Measurements from ENCODE around the gene CHST10.
A peak's percentile ranks its signal among the peaks of the same experiment; 100 is the strongest.
"Not testable (repeated sequence)": the region's sequence is repeated elsewhere in the genome, so short reads cannot be mapped to it uniquely, and the experiment has no call there.

Gene CHST10, protein sequence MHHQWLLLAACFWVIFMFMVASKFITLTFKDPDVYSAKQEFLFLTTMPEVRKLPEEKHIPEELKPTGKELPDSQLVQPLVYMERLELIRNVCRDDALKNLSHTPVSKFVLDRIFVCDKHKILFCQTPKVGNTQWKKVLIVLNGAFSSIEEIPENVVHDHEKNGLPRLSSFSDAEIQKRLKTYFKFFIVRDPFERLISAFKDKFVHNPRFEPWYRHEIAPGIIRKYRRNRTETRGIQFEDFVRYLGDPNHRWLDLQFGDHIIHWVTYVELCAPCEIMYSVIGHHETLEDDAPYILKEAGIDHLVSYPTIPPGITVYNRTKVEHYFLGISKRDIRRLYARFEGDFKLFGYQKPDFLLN

DNA sequence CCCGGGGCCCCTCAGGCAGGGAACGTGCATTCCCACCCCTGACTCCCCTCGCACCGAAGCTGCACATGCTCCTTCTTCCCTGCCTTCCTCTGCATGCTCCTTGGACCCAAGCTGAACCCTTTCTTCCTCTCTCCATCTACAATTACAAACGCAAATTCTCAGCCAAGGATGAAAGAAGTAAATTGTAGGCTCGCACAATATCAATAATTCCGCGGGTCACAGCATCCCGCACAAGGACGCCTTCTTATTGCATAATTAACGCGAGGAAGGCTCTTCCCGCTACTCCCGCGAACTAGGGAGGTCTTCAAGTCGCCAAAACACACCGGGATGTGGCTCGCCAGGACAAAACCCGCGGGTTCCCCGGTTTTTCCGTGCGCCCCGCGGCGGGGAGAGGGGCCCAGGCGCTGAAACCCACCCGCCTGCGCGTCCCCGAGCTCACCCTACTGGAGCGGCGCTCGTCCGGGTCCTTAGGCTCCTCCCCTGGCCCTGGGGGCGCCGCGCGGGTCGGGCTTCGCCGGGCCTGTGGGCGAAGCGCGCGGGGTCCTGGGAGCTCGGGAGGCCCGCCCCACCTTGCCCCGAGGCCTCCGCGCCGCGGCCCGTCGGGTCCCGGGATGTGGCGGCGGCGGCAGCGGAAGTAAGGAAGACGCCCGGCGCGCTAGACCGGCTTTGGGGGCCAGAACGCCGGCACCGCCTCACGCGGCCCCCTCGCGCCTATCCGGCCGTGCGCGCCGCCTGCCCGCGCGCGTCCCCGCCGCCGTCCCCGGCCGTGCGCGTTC lies at the start of gene CHST10:
Gene CHST10 (minus strand): TSS at position 734 of the 776 bp plus-strand sequence. CDS start 10,993 bp downstream, outside the sequence.
- peak; percentile 44 for DNase-seq

DNA sequence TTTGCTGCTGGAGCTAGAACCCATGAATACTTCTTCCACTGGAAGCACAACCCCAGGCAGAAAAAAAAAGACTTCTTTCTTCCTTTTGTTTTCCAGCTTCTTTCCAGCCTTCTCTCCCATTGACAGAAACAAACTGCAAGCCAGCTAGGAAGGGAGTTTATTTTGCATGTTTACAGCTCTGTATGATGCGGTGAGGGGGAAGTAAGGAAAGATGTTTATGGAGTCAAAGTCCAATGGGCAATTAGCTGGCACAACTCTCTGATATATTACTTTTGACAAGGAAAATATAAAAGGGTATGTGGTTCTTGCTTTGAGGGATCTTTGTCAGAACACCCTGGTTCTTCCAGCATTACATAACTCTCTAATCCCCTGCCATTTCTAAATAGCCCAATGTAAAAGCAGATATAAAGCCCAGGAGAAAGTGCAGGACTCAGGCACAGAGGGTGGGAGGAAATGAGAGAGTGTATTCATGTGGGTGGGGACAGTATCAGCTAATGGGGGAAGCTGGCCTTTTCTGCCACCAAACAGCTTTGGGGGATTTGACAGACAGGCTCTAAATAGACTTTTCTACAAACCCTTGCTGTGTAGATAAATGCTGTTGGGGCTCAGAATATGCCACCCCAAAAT lies 43.5 kb upstream of the CHST10 start:
- DNase-seq = no peak

DNA sequence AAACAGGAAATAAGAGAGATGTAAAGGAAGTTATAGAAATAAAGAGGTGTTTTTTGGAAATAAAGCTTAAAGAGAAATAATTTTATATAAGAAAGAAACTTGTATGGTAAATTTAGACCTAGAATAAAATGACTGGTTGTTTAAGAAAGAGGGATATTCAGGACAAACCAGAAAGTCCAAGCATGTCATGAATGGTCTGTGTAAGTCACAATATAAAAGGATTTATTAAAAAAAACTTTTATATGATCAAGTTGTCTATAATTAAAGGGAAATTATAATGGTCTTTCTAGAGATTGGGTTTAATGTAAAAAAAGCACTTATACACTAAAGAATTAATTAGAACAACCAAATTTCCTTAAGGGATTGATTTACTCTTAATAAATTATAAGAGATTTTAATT lies 38.9 kb upstream of the CHST10 start:
- not testable (repeated sequence) for DNase-seq

DNA sequence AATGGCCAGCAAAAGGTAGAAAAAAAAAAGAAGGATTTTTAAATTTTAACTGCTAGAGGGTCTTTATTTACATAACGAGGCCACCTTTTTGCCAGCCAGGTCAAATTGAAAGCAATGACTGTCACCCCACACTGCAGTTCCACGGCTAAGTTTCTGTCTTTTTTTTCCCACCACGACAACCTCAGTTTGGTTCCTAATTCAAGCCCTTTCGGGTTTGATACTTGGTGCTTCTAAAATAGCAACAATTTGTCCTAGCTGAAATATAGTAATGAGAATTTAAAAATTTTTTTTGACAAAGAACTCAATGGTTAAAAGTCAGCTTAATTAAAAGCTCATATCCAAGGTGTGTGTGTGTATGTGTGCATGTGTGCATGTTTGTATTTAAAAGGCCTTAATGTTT lies 36.4 kb upstream of the CHST10 start:
- DNase-seq = no peak

DNA sequence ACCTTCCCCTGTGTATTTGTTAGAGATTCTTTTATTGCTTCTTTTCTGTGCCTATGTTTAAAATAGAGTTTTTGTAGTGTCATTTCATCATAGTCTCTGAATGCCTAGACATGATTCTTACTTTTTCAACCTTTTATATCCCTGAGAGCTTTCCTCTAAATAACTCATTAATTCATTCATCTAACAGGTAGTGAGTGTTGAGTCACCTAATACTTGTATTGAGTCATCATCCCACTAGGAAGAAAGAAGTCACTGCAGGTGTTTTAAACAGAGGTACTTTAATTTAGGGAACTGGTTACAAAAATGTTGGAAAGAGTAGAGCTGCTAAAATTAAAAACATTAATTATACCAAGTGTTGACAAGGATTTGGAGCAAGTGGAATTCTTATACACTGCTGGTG lies 34.3 kb upstream of the CHST10 start:
- no peak for DNase-seq

DNA sequence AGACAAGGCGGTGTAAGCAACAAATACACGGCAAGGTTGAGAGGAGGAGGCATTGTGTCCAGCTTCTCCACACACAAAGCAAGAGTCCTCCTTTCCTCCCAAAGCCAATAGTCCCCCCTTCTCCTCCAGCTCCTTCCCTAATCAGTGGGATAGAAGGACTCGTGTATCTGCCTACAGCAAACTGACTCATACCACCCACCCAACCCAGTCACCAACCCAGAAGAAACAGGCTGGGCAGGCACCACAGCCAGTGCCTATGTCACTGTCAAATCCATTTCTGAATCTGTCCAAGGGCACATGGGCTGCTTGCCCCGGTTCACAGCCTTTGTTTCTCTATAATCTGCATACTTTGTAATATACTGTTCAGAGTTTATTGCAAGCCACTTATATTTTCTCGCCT lies 33.6 kb upstream of the CHST10 start:
- DNase-seq = no peak

DNA sequence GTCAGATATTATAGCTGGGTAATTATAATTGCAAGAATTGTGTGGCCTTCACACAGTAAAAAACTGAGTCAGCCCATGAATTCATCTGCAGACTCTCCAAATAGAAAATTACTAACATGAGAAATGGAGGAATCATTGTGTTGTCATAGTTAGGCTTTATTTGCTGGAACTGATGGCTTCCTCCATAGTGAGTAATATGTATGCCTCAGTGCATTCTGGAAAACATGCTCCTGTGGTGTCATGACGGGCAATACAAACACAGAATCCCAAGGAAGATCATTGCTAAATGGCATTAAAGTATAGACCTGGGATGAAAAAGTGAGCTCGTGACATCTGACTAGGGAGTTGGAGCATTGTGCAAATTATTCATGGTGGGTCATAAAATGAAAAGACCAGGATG lies 29.2 kb upstream of the CHST10 start:
- no peak for DNase-seq

DNA sequence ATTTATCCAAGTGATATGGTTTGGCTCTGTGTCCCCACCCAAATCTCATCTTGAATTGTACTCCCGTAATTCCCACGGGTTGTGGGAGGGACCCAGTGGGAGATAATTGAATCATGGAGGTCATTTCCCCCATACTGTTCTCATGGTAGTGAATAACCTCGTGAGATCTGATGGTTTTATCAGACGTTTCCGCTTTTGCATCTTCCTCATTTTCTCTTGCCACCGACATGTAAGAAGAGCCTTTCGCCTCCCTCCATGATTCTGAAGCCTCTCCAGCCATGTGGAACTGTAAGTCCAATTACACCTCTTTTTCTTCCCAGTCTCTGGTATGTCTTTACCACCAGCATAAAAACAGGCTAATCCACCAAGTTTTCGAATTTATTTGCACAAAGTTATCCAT lies 20.3 kb upstream of the CHST10 start:
- DNase-seq = no peak

DNA sequence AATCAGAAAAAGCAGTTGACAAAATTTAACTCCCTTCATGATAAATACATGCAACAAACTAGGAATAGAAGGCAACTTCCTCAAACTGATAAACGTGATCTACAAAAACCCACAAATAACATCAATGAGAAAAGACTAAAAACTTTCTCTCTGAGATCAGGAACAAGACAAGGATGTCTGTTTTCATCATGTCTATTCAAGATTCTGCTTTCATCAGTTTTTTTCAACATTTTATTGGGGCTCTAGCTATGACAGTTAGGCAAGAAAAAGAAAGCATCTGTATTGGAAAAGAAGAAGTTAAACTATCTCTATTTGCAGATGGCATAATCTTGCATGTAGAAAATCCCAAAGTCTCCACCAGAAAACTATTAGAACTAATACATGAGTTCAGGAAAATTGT lies 12.3 kb upstream of the CHST10 start:
- DNase-seq = no peak

DNA sequence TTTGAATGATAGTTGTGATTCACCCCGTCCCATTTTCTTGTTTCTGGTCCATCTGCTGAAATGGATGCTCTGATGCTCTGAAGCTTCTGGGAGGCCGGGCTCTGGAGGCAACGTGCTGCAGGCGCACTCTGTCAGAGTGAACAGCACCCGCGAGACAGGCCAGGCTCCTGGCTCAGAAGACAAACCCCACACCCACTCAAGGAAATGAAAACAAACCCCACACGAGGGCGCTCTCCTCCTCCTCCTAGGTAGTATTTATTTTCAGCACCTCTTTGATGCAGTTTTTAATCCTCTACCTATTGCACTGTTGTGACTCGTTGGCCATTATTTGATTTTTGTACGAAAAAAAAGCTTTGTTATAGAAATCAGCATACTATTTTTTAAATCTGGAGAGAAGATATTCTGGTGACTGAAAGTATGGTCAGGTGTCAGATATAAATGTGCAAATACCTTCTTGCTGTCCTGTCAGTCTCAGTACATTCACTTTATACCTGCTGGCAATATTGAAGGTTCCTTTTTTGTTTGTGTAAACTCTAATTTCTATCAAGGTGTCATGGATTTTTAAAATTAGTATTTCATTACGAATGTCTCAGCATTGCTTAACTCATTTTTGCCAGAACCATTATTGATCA lies 10.3 kb upstream of the CHST10 start:
- no peak for DNase-seq

DNA sequence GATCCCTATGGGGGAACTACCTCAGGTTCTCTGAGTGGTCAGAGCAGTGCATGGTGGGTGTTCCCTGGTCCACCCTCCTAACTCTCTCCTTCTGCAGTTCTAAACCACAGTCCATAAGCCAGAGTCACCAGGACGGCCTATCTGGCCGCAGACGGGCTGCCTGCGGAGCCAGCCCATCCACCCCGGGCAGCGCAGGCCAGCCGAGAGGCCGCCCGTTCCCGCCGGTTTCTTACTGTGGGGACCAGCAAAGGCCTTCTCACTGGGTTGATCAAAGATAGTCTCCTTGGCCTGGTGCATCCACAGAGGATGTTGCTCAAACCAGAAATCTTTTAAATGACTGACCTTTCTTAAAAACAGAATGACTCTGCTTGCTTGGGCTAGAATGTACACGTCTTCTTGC lies 9.6 kb upstream of the CHST10 start:
- DNase-seq = no peak

DNA sequence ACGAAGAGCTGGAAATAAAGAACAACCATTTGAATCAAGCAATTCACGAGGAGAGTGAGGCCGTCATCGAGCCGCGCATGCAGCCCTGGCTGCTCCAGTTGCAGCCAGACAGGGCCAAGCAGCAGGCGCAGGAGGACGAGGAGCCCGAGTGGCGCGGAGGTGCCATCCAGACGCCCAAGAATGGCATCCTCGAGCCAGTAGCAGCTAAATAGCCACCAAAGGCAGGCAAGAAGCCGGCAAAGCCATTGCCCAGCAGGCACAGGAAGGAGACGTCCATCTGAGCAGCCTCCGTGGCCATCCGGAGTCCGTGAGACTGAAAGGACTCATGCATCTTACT lies 8.9 kb upstream of the CHST10 start:
- DNase-seq = no peak

DNA sequence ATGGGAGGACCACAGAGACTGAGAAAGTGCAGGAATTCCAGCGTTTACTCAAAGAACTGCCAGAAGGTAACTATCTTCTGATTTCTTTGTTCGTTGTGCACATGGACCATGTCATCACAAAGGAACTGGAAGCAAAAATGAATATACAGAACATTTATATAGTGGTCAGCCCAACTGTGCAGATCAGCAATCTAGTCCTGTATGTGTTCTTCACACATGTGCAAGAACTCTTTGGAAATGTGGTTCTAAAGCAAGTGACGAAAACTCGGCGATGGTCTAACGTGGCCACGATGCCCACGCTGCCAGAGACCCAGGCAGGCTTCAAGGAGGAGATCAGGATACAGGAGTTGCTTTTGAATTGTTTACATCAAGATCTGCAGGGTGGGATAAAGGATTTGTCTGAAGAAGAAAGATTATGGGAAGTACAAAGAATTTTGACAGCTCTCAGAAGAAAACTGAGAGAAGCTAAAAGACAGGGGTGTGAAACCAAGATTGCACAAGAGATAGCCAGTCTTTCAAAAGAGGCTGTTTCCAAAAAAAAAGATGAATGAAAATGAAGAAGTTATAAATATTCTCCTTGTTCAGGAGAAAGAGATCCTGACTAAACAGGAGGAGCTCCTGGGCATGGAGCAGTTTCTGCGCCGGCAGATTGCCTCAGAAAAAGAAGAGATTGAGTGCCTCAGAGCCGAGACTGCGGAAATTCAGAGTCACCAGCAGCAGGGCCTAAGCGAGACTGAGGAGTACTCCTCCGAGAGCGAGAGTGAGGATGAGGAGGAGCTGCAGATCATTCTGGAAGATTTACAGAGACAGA lies 8.3 kb upstream of the CHST10 start:
- DNase-seq = no peak

DNA sequence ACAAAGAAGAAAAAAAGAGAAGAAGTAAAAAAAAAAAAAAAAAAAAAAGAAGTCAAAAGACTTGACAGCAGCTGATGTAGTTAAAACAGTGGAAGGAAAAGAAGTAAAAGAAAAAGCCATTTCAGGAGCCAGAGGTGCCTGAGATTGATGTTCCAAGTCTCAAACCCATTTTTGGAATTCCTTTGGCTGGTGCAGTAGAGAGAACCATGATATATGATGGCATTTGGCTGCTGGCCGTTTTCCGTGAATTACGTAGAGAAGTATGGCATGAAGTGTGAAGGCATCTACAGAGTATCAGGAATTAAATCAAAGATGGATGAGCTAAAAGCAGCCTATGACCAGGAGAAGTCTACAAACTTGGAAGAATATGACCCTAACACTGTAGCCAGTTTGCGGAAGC lies 7.6 kb upstream of the CHST10 start:
- no peak for DNase-seq

DNA sequence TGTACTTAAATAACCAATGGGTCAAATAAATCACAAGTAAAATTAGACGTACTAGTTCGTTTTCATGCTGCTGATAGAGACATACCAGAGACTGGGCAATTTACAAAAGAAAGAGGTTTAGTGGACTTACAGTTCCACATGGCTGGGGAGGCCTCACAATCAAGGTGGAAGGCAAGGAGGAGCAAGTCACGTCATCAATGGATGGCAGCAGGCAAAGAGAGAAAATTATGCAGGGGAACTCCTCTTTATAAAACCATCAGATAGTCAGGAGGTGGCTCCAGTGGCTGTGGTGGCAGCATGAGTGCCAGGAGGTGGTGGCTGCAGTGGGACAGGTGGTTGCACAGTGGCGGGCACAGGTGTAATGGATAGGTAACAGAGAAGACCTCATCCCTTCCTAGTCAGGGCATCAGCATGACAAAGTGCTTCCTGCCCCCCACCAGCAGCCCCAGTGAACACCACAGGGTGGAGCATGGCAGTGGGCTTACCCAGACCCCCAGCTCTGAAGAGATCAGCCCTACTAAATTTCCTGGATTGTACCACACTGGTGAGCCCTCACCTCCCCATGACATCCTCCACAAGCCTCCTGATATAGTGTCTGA lies 6.9 kb upstream of the CHST10 start:
- no peak for DNase-seq

DNA sequence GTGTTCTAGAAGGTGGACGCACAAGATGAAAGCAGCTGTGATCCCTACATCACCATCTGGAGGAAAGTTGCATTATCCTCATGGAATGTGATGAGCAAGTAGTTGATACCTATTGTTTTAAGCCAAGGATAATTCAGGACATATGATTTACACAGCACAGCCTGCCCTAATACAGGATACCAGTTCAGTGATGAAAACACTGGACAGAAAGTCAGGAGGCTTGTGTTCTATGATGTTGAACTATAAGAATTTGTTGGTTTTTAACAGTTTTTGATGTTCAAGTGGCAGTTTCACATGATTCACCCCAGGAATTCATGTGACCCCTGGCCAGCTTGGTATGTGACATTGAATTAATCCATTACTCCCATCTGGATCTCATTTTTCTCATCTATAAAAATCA lies 6.2 kb upstream of the CHST10 start:
- DNase-seq = no peak

DNA sequence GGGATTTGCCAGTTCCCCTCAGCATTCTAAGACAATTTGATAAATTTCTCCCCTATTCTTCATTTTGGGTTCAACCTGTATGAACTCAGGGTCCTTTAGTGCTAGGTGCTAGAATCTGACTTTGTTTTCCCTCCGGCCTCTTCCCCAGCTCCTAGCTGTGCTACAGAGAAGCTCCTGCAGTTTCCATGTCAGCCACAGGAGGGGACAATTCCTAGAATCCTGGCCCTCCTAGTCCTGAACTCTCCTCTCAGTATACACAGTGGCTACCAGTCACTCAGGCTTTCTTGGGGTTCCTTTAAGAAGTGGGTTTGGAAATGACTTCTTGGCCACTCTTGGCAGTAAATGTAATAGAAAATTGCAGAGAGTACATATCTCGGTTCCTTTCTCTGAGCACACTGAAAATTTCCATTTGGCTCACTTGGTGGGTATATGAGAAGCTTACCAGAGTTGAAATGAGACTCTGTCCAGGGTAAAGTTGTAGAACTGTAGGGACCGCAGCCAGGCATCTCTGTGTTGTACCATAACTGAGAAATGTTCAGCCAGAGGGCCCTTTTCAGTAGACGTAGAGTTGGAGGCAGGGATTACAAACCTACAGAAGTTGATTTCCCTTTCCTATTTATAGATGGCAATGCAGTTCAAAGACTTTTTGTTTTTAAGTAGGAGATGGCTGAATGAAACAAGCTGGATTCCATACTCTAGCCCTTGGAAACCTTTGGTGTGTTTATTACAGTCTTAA lies 5.0 kb upstream of the CHST10 start:
- DNase-seq = peak; percentile 9

DNA sequence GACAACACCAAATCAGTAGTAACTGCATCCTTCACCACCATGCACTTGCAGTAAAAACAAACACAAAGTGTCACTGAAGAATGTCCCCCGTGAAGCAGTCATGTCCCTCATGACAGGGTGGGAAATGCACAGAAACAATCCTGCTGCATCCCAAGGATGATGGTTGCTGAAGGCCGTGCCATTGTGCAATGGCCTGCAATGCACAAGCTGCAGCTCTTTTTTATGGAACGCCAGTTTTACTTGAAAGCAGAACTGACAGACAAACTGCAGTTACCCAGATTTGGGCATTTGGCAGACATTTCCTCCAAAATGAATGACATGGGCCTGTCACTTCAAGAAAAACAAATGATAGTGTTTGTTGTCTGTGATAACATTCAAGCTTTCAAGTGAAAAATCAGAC lies 2.4 kb upstream of the CHST10 start:
- no peak for DNase-seq

DNA sequence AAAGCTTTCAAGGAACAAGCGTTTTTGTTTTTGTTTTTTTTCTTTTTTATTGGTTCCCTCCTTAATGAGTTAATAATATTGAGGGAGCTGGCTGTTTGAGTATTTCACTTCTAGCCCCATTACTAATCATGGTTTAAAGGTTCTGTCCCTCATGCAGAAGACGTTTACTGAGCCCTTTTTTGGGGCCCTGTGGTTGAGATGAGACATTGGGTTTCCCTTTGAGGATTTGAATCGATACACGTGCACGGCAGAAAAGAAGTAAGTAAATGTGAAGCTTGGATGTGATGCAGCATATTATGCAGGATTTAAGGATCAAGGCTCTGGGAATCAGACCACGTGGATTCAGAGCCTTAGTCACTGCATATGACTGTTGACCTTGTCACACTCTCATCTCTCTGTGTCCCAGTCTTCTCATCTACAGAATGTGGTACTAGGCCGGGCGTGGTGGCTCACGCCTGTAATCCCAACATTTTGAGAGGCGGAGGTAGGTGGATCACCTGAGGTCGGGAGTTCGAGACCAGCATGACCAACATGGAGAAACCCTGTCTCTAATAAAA lies 1.0 kb upstream of the CHST10 start:
- no peak for DNase-seq

DNA sequence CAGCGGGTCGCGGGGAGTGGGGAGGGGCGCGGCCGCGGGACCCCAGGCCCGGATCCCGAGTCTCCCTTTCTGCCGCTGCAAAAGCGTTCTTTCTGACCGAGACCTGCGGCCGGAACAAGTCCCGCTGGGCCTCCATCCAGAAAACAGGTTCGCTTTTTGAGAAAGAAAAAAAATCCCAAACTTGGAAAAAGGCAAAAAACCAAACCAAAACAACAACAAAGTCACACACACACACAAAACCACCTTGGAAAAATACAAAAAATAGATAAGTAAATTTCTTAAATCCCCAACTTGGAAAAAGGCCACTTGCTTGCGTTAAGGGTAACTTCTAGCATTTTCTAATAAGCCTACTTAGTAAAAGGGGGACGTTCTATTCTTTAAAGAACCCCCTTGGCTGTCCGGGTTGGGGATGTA lies 250 bp upstream of the CHST10 start:
- DNase-seq = no peak

DNA sequence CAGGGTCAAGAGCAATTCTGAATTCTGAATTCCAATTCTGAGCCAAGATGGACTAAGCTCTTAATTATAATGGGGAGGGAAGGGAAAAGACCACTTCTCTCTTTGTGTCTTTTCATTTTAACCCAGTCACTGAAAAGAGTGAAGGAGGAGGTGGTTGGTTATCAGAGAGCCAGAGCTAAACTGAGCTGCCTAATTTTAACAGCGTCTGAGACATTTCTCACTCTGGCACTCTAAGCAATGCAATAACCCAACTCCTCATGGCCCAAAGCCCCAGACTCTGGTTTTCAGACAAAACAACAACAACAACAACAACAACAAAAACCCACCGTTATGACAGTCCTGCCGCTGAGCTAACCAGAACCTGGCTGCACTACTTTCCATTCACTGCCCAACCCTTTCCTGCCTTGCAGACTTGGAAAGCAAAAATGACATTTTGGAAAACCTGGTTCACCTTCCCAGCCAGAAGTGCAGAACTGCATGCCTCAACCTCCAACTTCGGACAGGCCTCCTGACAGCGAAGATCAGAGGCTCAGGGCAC lies 1.0 kb downstream of the CHST10 start:
- no peak for DNase-seq

All from NCI-H510A treated with DMSO at 0.1 percent for 48 hours (cell line).